ENCODE data around the gene CNTN5. TPM values are rescaled to one million over a fixed set of nuclear protein-coding genes. Genes with fewer than 3 reads are reported as not detected.

Gene CNTN5
- total RNA-seq, 3 donors from 2014 or later, result 0.35 TPM; not detected in 2

DNA sequence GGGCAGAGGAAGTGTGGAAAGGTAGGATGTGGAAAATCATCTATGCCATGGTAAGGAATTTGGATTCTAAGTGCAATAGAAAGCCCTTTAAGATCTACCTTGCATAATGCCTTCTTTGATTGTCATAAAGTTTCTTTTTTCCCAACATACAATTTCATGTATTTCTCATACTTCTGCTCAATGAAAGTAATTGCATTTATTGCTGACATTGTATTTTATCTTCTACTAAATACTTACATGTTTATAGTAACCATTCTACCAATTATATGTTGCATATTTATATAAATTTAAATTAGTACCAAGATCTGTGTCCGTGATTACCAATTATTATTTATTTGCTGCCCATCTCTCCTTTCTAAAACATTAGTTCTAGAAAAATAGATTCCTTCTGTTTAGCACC lies 114.8 kb downstream of the CNTN5 start:
- intact Hi-C loops (cut with DNase I, micrococcal nuclease), result no loop called here
- TF ChIP-seq, protein P1, sequence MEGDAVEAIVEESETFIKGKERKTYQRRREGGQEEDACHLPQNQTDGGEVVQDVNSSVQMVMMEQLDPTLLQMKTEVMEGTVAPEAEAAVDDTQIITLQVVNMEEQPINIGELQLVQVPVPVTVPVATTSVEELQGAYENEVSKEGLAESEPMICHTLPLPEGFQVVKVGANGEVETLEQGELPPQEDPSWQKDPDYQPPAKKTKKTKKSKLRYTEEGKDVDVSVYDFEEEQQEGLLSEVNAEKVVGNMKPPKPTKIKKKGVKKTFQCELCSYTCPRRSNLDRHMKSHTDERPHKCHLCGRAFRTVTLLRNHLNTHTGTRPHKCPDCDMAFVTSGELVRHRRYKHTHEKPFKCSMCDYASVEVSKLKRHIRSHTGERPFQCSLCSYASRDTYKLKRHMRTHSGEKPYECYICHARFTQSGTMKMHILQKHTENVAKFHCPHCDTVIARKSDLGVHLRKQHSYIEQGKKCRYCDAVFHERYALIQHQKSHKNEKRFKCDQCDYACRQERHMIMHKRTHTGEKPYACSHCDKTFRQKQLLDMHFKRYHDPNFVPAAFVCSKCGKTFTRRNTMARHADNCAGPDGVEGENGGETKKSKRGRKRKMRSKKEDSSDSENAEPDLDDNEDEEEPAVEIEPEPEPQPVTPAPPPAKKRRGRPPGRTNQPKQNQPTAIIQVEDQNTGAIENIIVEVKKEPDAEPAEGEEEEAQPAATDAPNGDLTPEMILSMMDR (IDR thresholded peaks at IDR 0.05), result no peak
- DNase-seq (no peak), ATAC-seq (no peak)
- H3K4me1 ChIP-seq (ENCODE audit: low read depth), result no peaks in the 10 kb centered on the region
- H3K36me3 ChIP-seq (ENCODE audit: low read depth), result no peaks in the 10 kb centered on the region
- H3K9me3 ChIP-seq, result peaks cover 8% of the 10 kb centered on the region
- no peak overlapping the region for H3K4me3 ChIP-seq

DNA sequence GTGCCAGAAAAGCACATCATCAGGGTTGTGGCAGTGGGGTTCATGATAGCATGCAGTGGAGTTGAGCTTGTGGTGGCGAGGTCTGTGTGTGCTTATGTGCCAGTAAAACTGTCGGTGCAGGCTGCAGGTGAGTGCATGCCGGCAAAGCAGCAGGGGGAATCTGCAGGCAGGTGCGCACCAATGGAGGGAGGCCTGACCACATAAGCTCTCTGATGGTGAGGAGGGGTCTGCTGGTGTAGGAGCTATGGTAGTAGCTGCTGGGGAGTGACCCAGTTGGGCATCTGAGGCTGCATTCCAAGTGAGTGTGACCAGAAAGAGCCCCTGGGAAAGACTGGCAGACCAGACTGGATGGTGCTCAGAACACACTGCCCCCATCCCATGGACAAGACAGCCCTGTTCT lies 121.5 kb downstream of the CNTN5 start:
- Histone ChIP-seq H3K4me1 (ENCODE audit: low read depth) (no peaks in the 10 kb centered on the region), H3K36me3 (ENCODE audit: low read depth) (no peaks in the 10 kb centered on the region), H3K4me3 (no peak overlapping the region), H3K9me3 (no peaks in the 10 kb centered on the region)
- intact Hi-C loops (cut with DNase I, micrococcal nuclease), result no loop called here
- TF ChIP-seq, protein P1 (IDR thresholded peaks at IDR 0.05), result no peak
- DNase-seq (no peak), ATAC-seq (no peak)

DNA sequence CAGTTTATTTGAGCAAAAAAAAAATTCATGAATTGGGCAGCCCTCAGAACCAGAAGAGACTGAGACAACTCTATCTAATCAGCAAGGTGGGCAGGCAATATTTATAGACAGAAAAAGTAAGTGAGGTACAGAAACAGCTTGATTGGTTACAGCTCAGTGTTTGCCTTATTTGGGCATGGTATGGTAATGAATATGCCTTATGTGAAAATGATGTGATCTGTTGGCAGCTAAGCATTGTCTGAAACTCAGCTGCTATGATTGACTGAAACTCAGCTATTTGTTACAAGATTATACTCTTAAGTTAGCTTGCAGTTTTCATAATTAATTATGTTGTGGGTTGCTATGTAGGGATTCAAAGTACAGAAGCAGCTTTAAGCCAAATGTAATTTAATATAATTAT lies 127.6 kb downstream of the CNTN5 start:
- ATAC-seq (no peak), DNase-seq (no peak)
- Histone ChIP-seq H3K4me1 (ENCODE audit: low read depth) (no peaks in the 10 kb centered on the region), H3K4me3 (no peak overlapping the region), H3K9me3 (no peaks in the 10 kb centered on the region), H3K36me3 (ENCODE audit: low read depth) (no peaks in the 10 kb centered on the region)
- intact Hi-C loops (cut with DNase I, micrococcal nuclease), result no loop called here
- TF ChIP-seq, protein P1 (IDR thresholded peaks at IDR 0.05), result no peak

DNA sequence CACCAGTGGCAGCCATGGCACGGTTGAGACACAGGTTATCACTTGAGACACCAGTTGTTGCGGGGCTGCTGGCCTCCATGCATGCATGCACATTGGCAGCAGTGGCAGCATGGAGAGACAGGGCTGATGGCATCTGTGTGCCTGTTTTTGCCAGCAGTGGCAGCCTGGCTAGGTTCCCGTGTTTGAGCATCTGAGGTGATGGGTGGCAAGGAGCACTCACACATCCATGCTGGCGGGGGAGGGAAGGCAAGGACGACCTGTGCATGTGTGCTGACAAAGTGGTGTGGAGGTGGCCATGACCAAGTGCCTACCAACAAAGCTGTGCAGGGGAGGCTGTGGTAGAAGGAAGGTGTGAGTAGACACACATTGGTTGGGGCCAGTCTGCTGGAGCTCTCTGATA lies 133.5 kb downstream of the CNTN5 start:
- Histone ChIP-seq H3K4me3 (no peak overlapping the region), H3K9me3 (no peaks in the 10 kb centered on the region), H3K4me1 (ENCODE audit: low read depth) (no peaks in the 10 kb centered on the region), H3K36me3 (ENCODE audit: low read depth) (no peaks in the 10 kb centered on the region)
- intact Hi-C loops (cut with DNase I, micrococcal nuclease), result no loop called here
- TF ChIP-seq, protein P1 (IDR thresholded peaks at IDR 0.05), result no peak
- ATAC-seq, result no peak
- DNase-seq, result peak in 1 of 3 donors; percentile 28

DNA sequence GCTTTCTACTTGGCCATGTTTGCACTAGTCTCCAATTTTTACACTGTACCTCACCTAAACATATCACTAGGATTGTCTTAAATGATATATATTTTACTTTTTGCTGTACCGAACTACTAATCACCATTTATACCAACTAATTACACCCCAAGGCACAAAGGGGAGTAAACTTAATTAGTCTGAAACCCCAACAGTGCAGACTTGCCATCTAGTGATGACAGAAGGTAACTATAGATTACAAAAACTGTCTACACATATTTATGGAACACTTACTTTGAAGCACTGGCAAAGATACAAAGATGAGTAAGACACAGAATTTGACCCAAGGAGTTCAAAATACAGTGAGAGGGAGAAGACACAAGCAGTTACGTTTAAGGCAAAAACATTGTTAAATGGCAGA lies 139.7 kb downstream of the CNTN5 start:
- TF ChIP-seq, protein P1 (IDR thresholded peaks at IDR 0.05), result no peak
- intact Hi-C loops (cut with DNase I, micrococcal nuclease), result no loop called here
- no peak for ATAC-seq

DNA sequence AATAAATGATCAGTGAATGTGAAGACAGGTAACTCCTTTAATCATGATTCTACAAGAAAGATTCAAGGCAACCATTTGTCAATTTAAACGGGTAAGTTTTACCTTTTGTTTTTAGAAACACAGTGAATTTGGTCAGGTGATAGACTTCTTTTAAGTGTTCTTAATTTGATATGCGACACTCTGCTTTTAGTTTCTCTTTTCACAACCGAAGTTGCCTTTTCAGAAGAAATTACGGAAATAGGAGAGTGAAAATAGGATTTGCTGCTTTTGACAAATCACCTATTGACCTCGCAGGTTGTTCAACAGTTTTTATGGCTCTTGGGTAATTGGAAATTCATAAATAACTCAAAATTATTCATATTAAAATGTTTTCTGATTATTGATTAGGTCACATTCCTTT lies 142.1 kb downstream of the CNTN5 start:
- TF ChIP-seq, protein P1 (IDR thresholded peaks at IDR 0.05), result no peak
- DNase-seq (no peak), ATAC-seq (no peak)
- Histone ChIP-seq H3K4me3 (no peak overlapping the region), H3K4me1 (ENCODE audit: low read depth) (no peaks in the 10 kb centered on the region), H3K36me3 (ENCODE audit: low read depth) (no peaks in the 10 kb centered on the region), H3K9me3 (no peaks in the 10 kb centered on the region)
- intact Hi-C loops (cut with DNase I, micrococcal nuclease), result no loop called here

More for the DNA sequence above, 139.7 kb downstream of the CNTN5 start:
- no peaks in the 10 kb centered on the region for H3K9me3 ChIP-seq
- DNase-seq, result no peak
- H3K4me1 ChIP-seq (ENCODE audit: low read depth), result no peaks in the 10 kb centered on the region
- H3K4me3 ChIP-seq, result no peak overlapping the region
- H3K36me3 ChIP-seq (ENCODE audit: low read depth), result no peaks in the 10 kb centered on the region

Data from mucosa of descending colon (tissue), 3 donors.